Measurements from ENCODE around the gene QPRT. TPM values are rescaled to one million over a fixed set of nuclear protein-coding genes. Genes with fewer than 3 reads are reported as not detected.

The QPRT gene
- total and polyA plus RNA-seq, 2 of the 13 experiments (the other 11 are each of a cell fraction or from before 2014, with no cell fraction given): 130 to 218 TPM

GRCh38 chr16:29729116-29729521, 50.1 kb downstream of the QPRT start (continued):
- no peak for TF ChIP-seq ZBTB49 (CRISPR knock-in tag; IDR thresholded peaks at IDR 0.05; ENCODE audit: borderline replicate concordance)
- TF ChIP-seq MZF1 (CRISPR knock-in tag; IDR thresholded peaks at IDR 0.05; ENCODE audit: borderline replicate concordance): no peak
- TF ChIP-seq SMC3 (IDR thresholded peaks at IDR 0.05; ENCODE audit: low read length): peak; percentile 78
- no peak for TF ChIP-seq ZHX2 (IDR thresholded peaks at IDR 0.05; ENCODE audit: low read depth)
- no peak for TF ChIP-seq ZHX2 (CRISPR knock-in tag; IDR thresholded peaks at IDR 0.05; ENCODE audit: borderline replicate concordance)
- TF ChIP-seq AKAP8 (CRISPR knock-in tag; IDR thresholded peaks at IDR 0.05): no peak
- TF ChIP-seq ISX (CRISPR knock-in tag; conservative IDR thresholded peaks at IDR 0.05): no peak
- TF ChIP-seq ZBTB20 (CRISPR knock-in tag; IDR thresholded peaks at IDR 0.05; ENCODE audit: borderline replicate concordance, low read depth): no peak
- TF ChIP-seq AFF4 (CRISPR knock-in tag; IDR thresholded peaks at IDR 0.05): no peak
- TF ChIP-seq ZNF143 (CRISPR knock-in tag; IDR thresholded peaks at IDR 0.05): peak; percentile 62; the same call in 1 of the 2 replicates
- no peak for TF ChIP-seq KDM5B (CRISPR knock-in tag; IDR thresholded peaks at IDR 0.05; ENCODE audit: borderline replicate concordance)
- TF ChIP-seq PLSCR1 (CRISPR knock-in tag; IDR thresholded peaks at IDR 0.05; ENCODE audit: borderline replicate concordance): no peak
- no peak for TF ChIP-seq ZNF781 (CRISPR knock-in tag; IDR thresholded peaks at IDR 0.05; ENCODE audit: borderline replicate concordance, not compliant biosample characterization)
- TF ChIP-seq ZNF180 (CRISPR knock-in tag; IDR thresholded peaks at IDR 0.05; ENCODE audit: borderline replicate concordance, low read depth): no peak
- no peak for TF ChIP-seq MAFG (CRISPR knock-in tag; IDR thresholded peaks at IDR 0.05)
- TF ChIP-seq DNMT1 (CRISPR knock-in tag; IDR thresholded peaks at IDR 0.05): no peak
- TF ChIP-seq EHMT2 (IDR thresholded peaks at IDR 0.05; ENCODE audit: borderline replicate concordance, low read depth, low read length): no peak
- TF ChIP-seq STAG1 (CRISPR knock-in tag; IDR thresholded peaks at IDR 0.05): peak; percentile 73
